H1 (cell line): Measurements from ENCODE around the gene KRTAP1-3. TPM values are rescaled to one million over a fixed set of nuclear protein-coding genes. Genes with fewer than 3 reads are reported as not detected.

Source experiments
- CTCF ChIA-PET: fragments of 300-600 bp; sonication (Branson Sonifier 250); formaldehyde crosslinking; loops from one replicate; lab custom pipeline; 2021; ENCODE audit not compliant: partially characterized antibody; lab: Charles Lee
- POLR2A ChIA-PET: fragments of 300-600 bp; sonication (Branson Sonifier 250); formaldehyde crosslinking; loops from one replicate; lab custom pipeline; 2021; ENCODE audit warnings: inconsistent platforms; ENCODE audit not compliant: partially characterized antibody; lab: Charles Lee
- DNase-seq, 2 experiments: peaks; one replicate each; pipeline versions ENCODE4 v3.0.0 to v3.0.0-alpha.2; 2010 to 2022; ENCODE audit warnings: low spot score in 2 of 2, low read depth in 1 of 2, mixed read lengths in 1 of 2
- FAIRE-seq: peaks from 2 replicates; lab custom pipeline; 2011; peaks lifted over from hg19 to GRCh38; lab: Jason Lieb, UNC
- H2AFZ ChIP-seq: 2 replicates; pipeline ENCODE4 v1.8.1; 2012; ENCODE audit warnings: low read length, inconsistent platforms
- H2AK5ac ChIP-seq: 2 replicates; pipeline ENCODE4 v1.6.1; 2013; ENCODE audit warnings: low read depth, low read length
- H2BK120ac ChIP-seq: replicated peaks from 2 replicates; pipeline ENCODE3; 2013; ENCODE audit warnings: low read depth, low read length, inconsistent platforms
- H2BK12ac ChIP-seq: 2 replicates; pipeline ENCODE4 v1.6.1; 2013; ENCODE audit warnings: low read depth, low read length
- H2BK15ac ChIP-seq: 2 replicates; pipeline ENCODE4 v1.6.1; 2013; ENCODE audit warnings: low read length
- H2BK20ac ChIP-seq: 2 replicates; pipeline ENCODE4 v1.6.1; 2013; ENCODE audit warnings: low read length
- H2BK5ac ChIP-seq: 2 replicates; pipeline ENCODE4 v1.6.1; 2013; ENCODE audit warnings: low read depth, low read length
- H3K14ac ChIP-seq: 2 replicates; pipeline ENCODE4 v1.6.1; 2013; ENCODE audit warnings: inconsistent platforms; ENCODE audit not compliant: insufficient read length
- H3K18ac ChIP-seq: 2 replicates; pipeline ENCODE4 v1.6.1; 2013; ENCODE audit warnings: low read length; ENCODE audit errors: extremely low read depth
- H3K23ac ChIP-seq: 2 replicates; pipeline ENCODE4 v1.6.1; 2013; ENCODE audit warnings: inconsistent platforms; ENCODE audit not compliant: insufficient read length
- H3K23me2 ChIP-seq: 2 replicates; pipeline ENCODE4 v1.6.1; 2013; ENCODE audit warnings: low read depth, low read length
- H3K27ac ChIP-seq: 2 replicates; pipeline ENCODE4 v1.6.1; 2011; ENCODE audit warnings: low read depth, low read length, inconsistent platforms
- H3K27me3 ChIP-seq, 4 experiments: replicated peaks in 1 of 4; 1 replicate in 1 of 4; 2 replicates in 3 of 4; pipeline versions ENCODE4 v1.6.1 to v1.8.1; 2011 to 2013; ENCODE audit warnings: low read length in 3 of 4, mild to moderate bottlenecking in 3 of 4, inconsistent platforms in 2 of 4, mixed read lengths in 2 of 4, moderate library complexity in 1 of 4; ENCODE audit not compliant: control insufficient read depth in 3 of 4, insufficient read depth in 3 of 4; ENCODE audit errors: extremely low read depth in 1 of 4
- H3K36me3 ChIP-seq, 4 experiments: 2 replicates each; pipeline versions ENCODE4 v1.6.1 to v1.8.1; 2011 to 2013; ENCODE audit warnings: mild to moderate bottlenecking in 4 of 4, low read length in 3 of 4, moderate library complexity in 2 of 4, control low read depth in 1 of 4, inconsistent platforms in 1 of 4; ENCODE audit not compliant: insufficient read depth in 4 of 4, control insufficient read depth in 2 of 4
- H3K4ac ChIP-seq: replicated peaks from 2 replicates; pipeline ENCODE3; 2013; ENCODE audit warnings: low read length, low read depth, mixed read lengths, inconsistent platforms; ENCODE audit not compliant: insufficient read length
- H3K4me1 ChIP-seq, 4 experiments: replicated peaks in 1 of 4; 1 replicate in 1 of 4; 2 replicates in 3 of 4; pipeline versions ENCODE4 v1.6.1 to v1.8.1; 2011 to 2013; ENCODE audit warnings: low read length in 3 of 4, inconsistent platforms in 2 of 4, mixed read lengths in 1 of 4; ENCODE audit not compliant: insufficient read depth in 4 of 4, control insufficient read depth in 3 of 4
- H3K4me2 ChIP-seq, 2 experiments: 2 replicates each; pipeline versions ENCODE4 v1.6.1 to v1.8.1; 2011 to 2013; ENCODE audit warnings: low read depth in 2 of 2, low read length in 2 of 2, control low read depth in 1 of 2, inconsistent platforms in 1 of 2, mild to moderate bottlenecking in 1 of 2; ENCODE audit not compliant: insufficient read depth in 1 of 2
- H3K4me3 ChIP-seq, 4 experiments: fragments of 200-600, 300-600 bp in 1 of 4; sonication (generic), shearing (Covaris generic), sonication (Bioruptor Twin) in 1 of 4; 2 replicates each; pipeline versions ENCODE4 v1.5.1 to v1.8.1; 2011 to 2016; ENCODE audit warnings: low read length in 4 of 4, low read depth in 3 of 4, control low read depth in 2 of 4, inconsistent platforms in 2 of 4, mild to moderate bottlenecking in 2 of 4, mixed read lengths in 1 of 4, moderate library complexity in 1 of 4; ENCODE audit not compliant: insufficient read depth in 2 of 4; ENCODE audit errors: extremely low read depth in 1 of 4
- H3K56ac ChIP-seq: replicated peaks from 2 replicates; pipeline ENCODE3; 2013; ENCODE audit warnings: low read depth, mild to moderate bottlenecking, mixed read lengths, low read length, inconsistent platforms; ENCODE audit not compliant: insufficient read length
- H3K79me1 ChIP-seq: 2 replicates; pipeline ENCODE4 v1.6.1; 2013; ENCODE audit warnings: low read depth, low read length, control low read depth
- H3K79me2 ChIP-seq, 2 experiments: 2 replicates each; pipeline versions ENCODE4 v1.6.1 to v1.8.1; 2012 to 2013; ENCODE audit warnings: low read length in 2 of 2, mild to moderate bottlenecking in 2 of 2, inconsistent platforms in 1 of 2; ENCODE audit not compliant: insufficient read depth in 2 of 2, control insufficient read depth in 1 of 2
- H3K9ac ChIP-seq, 4 experiments: replicated peaks in 1 of 4; 1 replicate in 1 of 4; 2 replicates in 3 of 4; pipeline versions ENCODE4 v1.6.1 to v1.8.1; 2011 to 2013; ENCODE audit warnings: low read depth in 3 of 4, low read length in 3 of 4, control low read depth in 2 of 4, mild to moderate bottlenecking in 2 of 4, moderate library complexity in 2 of 4, inconsistent platforms in 1 of 4; ENCODE audit errors: extremely low read depth in 1 of 4
- H3K9me3 ChIP-seq, 2 experiments: 2 replicates each; pipeline versions ENCODE4 v1.6.1 to v1.8.1; 2012 to 2013; ENCODE audit warnings: mild to moderate bottlenecking in 2 of 2, moderate library complexity in 2 of 2, control low read depth in 1 of 2, inconsistent platforms in 1 of 2, low read depth in 1 of 2, low read length in 1 of 2, mixed read lengths in 1 of 2; ENCODE audit not compliant: insufficient read depth in 2 of 2
- H4K20me1 ChIP-seq, 2 experiments: replicated peaks in 1 of 2; 2 replicates each; pipeline versions ENCODE3 to v1.8.1; 2011 to 2013; ENCODE audit warnings: inconsistent platforms in 2 of 2, low read length in 2 of 2, mild to moderate bottlenecking in 1 of 2; ENCODE audit not compliant: insufficient read depth in 2 of 2, control insufficient read depth in 1 of 2
- H4K5ac ChIP-seq: 2 replicates; pipeline ENCODE4 v1.6.1; 2013; ENCODE audit warnings: low read length, low read depth, mixed read lengths, inconsistent platforms; ENCODE audit not compliant: insufficient read length
- H4K8ac ChIP-seq: 2 replicates; pipeline ENCODE4 v1.8.0; 2013; ENCODE audit warnings: mild to moderate bottlenecking, moderate library complexity, low read length, inconsistent platforms; ENCODE audit not compliant: insufficient read depth; ENCODE audit errors: extremely low read depth
- H4K91ac ChIP-seq: replicated peaks from 2 replicates; pipeline ENCODE3; 2013; ENCODE audit warnings: low read length, mixed read lengths, inconsistent platforms; ENCODE audit not compliant: insufficient read length
- CREB1 ChIP-seq: IDR thresholded peaks from 2 replicates; pipeline ENCODE4 v1.6.1; 2012; ENCODE audit warnings: inconsistent platforms
- GTF2F1 ChIP-seq: IDR thresholded peaks from 2 replicates; pipeline ENCODE4 v1.6.1; 2012; ENCODE audit warnings: low read depth, low read length, improper control_type of control experiment, borderline replicate concordance
- JUND ChIP-seq: IDR thresholded peaks from 2 replicates; pipeline ENCODE4 v1.6.1; 2011; ENCODE audit warnings: mild to moderate bottlenecking, improper control_type of control experiment, low read length
- TCF12 ChIP-seq: IDR thresholded peaks from 2 replicates; pipeline ENCODE4 v1.6.1; 2011; ENCODE audit warnings: low read depth, mild to moderate bottlenecking, low read length
- WGBS, 2 experiments: shearing (Covaris generic) in 1 of 2; methylation state at CpG; one replicate each; pipeline versions ENCODE4 v1.1.6 to v1.1.7; 2013 to 2015; ENCODE audit warnings: low lambda C conversion rate in 2 of 2, mixed read lengths in 2 of 2, inconsistent platforms in 1 of 2, low coverage in 1 of 2, missing lambda C conversion rate in 1 of 2; ENCODE audit not compliant: insufficient replicate concordance in 2 of 2, insufficient coverage in 1 of 2, insufficient read length in 1 of 2; ENCODE audit errors: extremely low coverage in 1 of 2, missing lambda C conversion rate in 1 of 2; 5-methylcytosine and 5-hydroxymethylcytosine counted together
- polyA plus RNA-seq, 7 experiments: library from polyadenylated mRNA; depleted of rRNA in 3 of 7; stranded (reverse) in 5 of 7; unstranded in 2 of 7; fragments of >200 nt in 5 of 7; fragments of 200-250 nt in 2 of 7; gene quantifications; 1 replicate in 5 of 7; 2 replicates in 1 of 7; 4 replicates in 1 of 7; pipeline versions ENCODE4 v1.2.1 to v1.2.3, GENCODE V29; 2011 to 2013; ENCODE audit warnings: missing spikeins in 2 of 7, mixed read lengths in 2 of 7
- total RNA-seq: library from RNA; stranded (reverse); fragmentation: NEBNext Ultra II Directional; extraction: Animal tissue kit (Norgen Biotek cat#: 25700); gene quantifications from 2 replicates; pipeline ENCODE4 v1.2.1, GENCODE V29; 2021

The KRTAP1-3 gene
- total and polyA plus RNA-seq, 2 of the 8 experiments (the other 6 are each of a cell fraction or from before 2014, with no cell fraction given): not detected

GRCh38 chr17:41019415-41019814 is 15.3 kb downstream of the KRTAP1-3 start:
- DNase-seq: no peak
- Histone ChIP-seq H3K56ac (no peak overlapping the region), H3K9ac (no peak overlapping the region), H2BK20ac (no peak overlapping the region), H2BK15ac (no peak overlapping the region), H4K20me1 (no peaks in the 10 kb centered on the region), H4K91ac (no peak overlapping the region), H3K27me3 (no peaks in the 10 kb centered on the region; a peak in 1 of 7 replicates), H3K79me2 (no peaks in the 10 kb centered on the region), H2BK5ac (no peak overlapping the region), H4K8ac (no peak overlapping the region), H3K36me3 (no peaks in the 10 kb centered on the region), H4K5ac (no peak overlapping the region), H3K4ac (no peak overlapping the region), H3K4me3 (no peak overlapping the region), H3K79me1 (no peaks in the 10 kb centered on the region), H3K4me2 (no peak overlapping the region), H3K9me3 (no peaks in the 10 kb centered on the region), H2AFZ (no peak overlapping the region), H3K27ac (no peak overlapping the region), H2AK5ac (no peak overlapping the region), H3K23me2 (no peaks in the 10 kb centered on the region), H3K23ac (no peak overlapping the region), H2BK12ac (no peak overlapping the region), H2BK120ac (no peak overlapping the region), H3K14ac (no peak overlapping the region), H3K18ac (no peak overlapping the region), H3K4me1 (no peaks in the 10 kb centered on the region)
- FAIRE-seq: no peak
- ChIA-PET POLR2A (no interaction called here), CTCF (interaction anchor here (1.3 kb wide), 1 partner anchor 39 kb away, joined by 4 read pairs; no protein-coding TSS in a partner anchor)
- WGBS, 2 experiments: 91% methylated on average over 3 of the region's 3 CpGs; no CpG with 5 or more reads in 1 of the 2 experiments
- TF ChIP-seq CREB1 (no peak), TCF12 (no peak), GTF2F1 (no peak), JUND (no peak)
